Sigmoid colon (tissue), 4 donors: Measurements from ENCODE around the gene OTX1.

Experiments
- CTCF ChIP-seq, 4 experiments: fragments of 450-650 bp in 3 of 4; fragments of 200-600 bp in 1 of 4; IDR thresholded peaks; one replicate each; pipeline ENCODE4 v1.5.1; 2016 to 2019; ENCODE audit warnings: antibody characterized with exemption in 4 of 4, mild to moderate bottlenecking in 3 of 4, moderate library complexity in 2 of 4
- EP300 ChIP-seq, 4 donors: sonication (generic); formaldehyde crosslinking; IDR thresholded peaks; one replicate each; pipeline ENCODE4 v1.6.1; 2017; ENCODE audit warnings: antibody characterized with exemption in 4 of 4
- POLR2A ChIP-seq, 2 donors: fragments of 450-650 bp; IDR thresholded peaks; one replicate each; pipeline ENCODE4 v1.6.1; 2016; ENCODE audit warnings: antibody characterized with exemption in 2 of 2, mild to moderate bottlenecking in 2 of 2, moderate library complexity in 2 of 2
- POLR2AphosphoS5 ChIP-seq, 4 donors: sonication (generic); formaldehyde crosslinking; IDR thresholded peaks; one replicate each; pipeline ENCODE4 v1.6.1; 2017; ENCODE audit warnings: antibody characterized with exemption in 4 of 4

GRCh38 chr2:63104482-63104881 is 53.9 kb downstream of the OTX1 start:
- no peak for TF ChIP-seq CTCF (IDR thresholded peaks at IDR 0.05)
- TF ChIP-seq POLR2A (IDR thresholded peaks at IDR 0.05), result no peak
- TF ChIP-seq POLR2AphosphoS5 (IDR thresholded peaks at IDR 0.05), result no peak
- no peak for TF ChIP-seq EP300 (IDR thresholded peaks at IDR 0.05)
